HepG2 (cell line): Measurements from ENCODE around the gene EPX. TPM values are rescaled to one million over a fixed set of nuclear protein-coding genes. Genes with fewer than 3 reads are reported as not detected.

Experiments
- ATAC-seq: fragments of 200-7000 bp; cut with Tn5 transposase; 3 replicates; pipeline ENCODE4 v1.9.1; 2020; ENCODE audit warnings: mild to moderate bottlenecking, moderate library complexity
- BruUV-seq: library from RNA; stranded (reverse); fragments of 400-500 nt; replicated peaks from 2 replicates; lab custom pipeline; 2021; lab: Mats Ljungman, UMichigan
- CTCF ChIA-PET: fragments of 300-600 bp; formaldehyde crosslinking; extraction: SDS; loops from one replicate; lab custom pipeline; 2021; ENCODE audit warnings: low total read pairs, inconsistent platforms, low intra/inter-chr PET ratio; lab: Yijun Ruan, JAX
- POLR2A ChIA-PET: fragments of 350-600 bp; sonication (Branson Sonifier 250); formaldehyde crosslinking; loops from one replicate; lab custom pipeline; 2020; ENCODE audit warnings: antibody characterized with exemption, inconsistent platforms; lab: Yijun Ruan, JAX
- DNase-seq: peaks from one replicate; pipeline ENCODE4 v3.0.0-alpha.2; 2015; ENCODE audit warnings: low spot score
- FAIRE-seq: peaks from 3 replicates; lab custom pipeline; 2011; peaks lifted over from hg19 to GRCh38; lab: Jason Lieb, UNC
- H2AFZ ChIP-seq: one replicate; pipeline ENCODE4 v1.6.1; 2011; ENCODE audit warnings: low read length, inconsistent platforms
- H3K27ac ChIP-seq: fragments of 300-600 bp; 3 replicates; pipeline ENCODE4 v1.8.0; 2011; ENCODE audit warnings: mixed run types, mild to moderate bottlenecking, mixed read lengths, low read length, inconsistent platforms; ENCODE audit not compliant: insufficient read depth; ENCODE audit errors: extremely low read length
- H3K27me3 ChIP-seq, 2 experiments: fragments of 200-600 bp in 1 of 2; 2 replicates in 1 of 2; 3 replicates in 1 of 2; pipeline versions ENCODE4 v1.6.0 to v1.8.0; 2011; ENCODE audit warnings: low read length in 2 of 2, mild to moderate bottlenecking in 2 of 2, moderate library complexity in 2 of 2, inconsistent platforms in 1 of 2; ENCODE audit not compliant: insufficient read depth in 2 of 2, control insufficient read depth in 1 of 2
- H3K36me3 ChIP-seq, 2 experiments: fragments of 200-600 bp in 1 of 2; replicated peaks in 1 of 2; 2 replicates in 1 of 2; 3 replicates in 1 of 2; pipeline versions ENCODE4 v1.5.1 to v1.8.0; 2011; ENCODE audit warnings: low read length in 2 of 2, inconsistent platforms in 1 of 2; ENCODE audit not compliant: insufficient read depth in 2 of 2, control insufficient read depth in 1 of 2
- H3K4me1 ChIP-seq: 2 replicates; pipeline ENCODE4 v1.5.1; 2012; ENCODE audit warnings: low read length, inconsistent platforms; ENCODE audit not compliant: insufficient read depth
- H3K4me2 ChIP-seq: 2 replicates; pipeline ENCODE4 v1.6.0; 2011; ENCODE audit warnings: low read depth, low read length, inconsistent platforms
- H3K4me3 ChIP-seq, 3 experiments: fragments of 200-600 bp in 1 of 3; sonication (generic), shearing (Covaris generic) in 1 of 3; replicated peaks in 1 of 3; 2 replicates each; pipeline ENCODE4 v1.5.1; 2011 to 2016; ENCODE audit warnings: low read length in 3 of 3, inconsistent platforms in 2 of 3, low read depth in 2 of 3, mild to moderate bottlenecking in 2 of 3, control low read depth in 1 of 3, mixed read lengths in 1 of 3; ENCODE audit not compliant: insufficient read depth in 1 of 3
- H3K79me2 ChIP-seq: one replicate; pipeline ENCODE4 v1.6.1; 2011; ENCODE audit warnings: low read length, inconsistent platforms; ENCODE audit not compliant: insufficient read depth
- H3K9ac ChIP-seq: 2 replicates; pipeline ENCODE4 v1.6.0; 2011; ENCODE audit warnings: mild to moderate bottlenecking, low read depth, low read length, inconsistent platforms; ENCODE audit not compliant: insufficient read depth
- H3K9me3 ChIP-seq: 2 replicates; pipeline ENCODE4 v1.5.1; 2012; ENCODE audit warnings: mild to moderate bottlenecking, low read length
- H4K20me1 ChIP-seq: 2 replicates; pipeline ENCODE4 v1.6.0; 2011; ENCODE audit warnings: inconsistent platforms, mild to moderate bottlenecking, low read length, moderate library complexity; ENCODE audit not compliant: insufficient read depth
- KLF16 ChIP-seq, 2 experiments: sonication (generic) in 1 of 2; formaldehyde crosslinking in 1 of 2; IDR thresholded peaks; 2 replicates each; pipeline versions ENCODE4 v1.6.1 to v1.8.0; 2016 to 2023; ENCODE audit warnings: missing genetic modification reagents in 2 of 2, missing compliant biosample characterization in 1 of 2
- MEF2D ChIP-seq: sonication (generic); formaldehyde crosslinking; IDR thresholded peaks from 2 replicates; pipeline ENCODE4 v1.5.1; 2020; ENCODE audit warnings: mild to moderate bottlenecking, missing genetic modification reagents
- MIER2 ChIP-seq: IDR thresholded peaks from 2 replicates; pipeline ENCODE4 v1.6.1; 2016; ENCODE audit warnings: missing biosample characterization, missing genetic modification reagents
- MIER3 ChIP-seq: IDR thresholded peaks from 2 replicates; pipeline ENCODE4 v1.6.1; 2016; ENCODE audit warnings: missing compliant biosample characterization, borderline replicate concordance
- SKIL ChIP-seq: sonication (generic); formaldehyde crosslinking; IDR thresholded peaks from 2 replicates; pipeline ENCODE4 v1.8.0; 2022; ENCODE audit warnings: missing genetic modification reagents, mild to moderate bottlenecking, moderate library complexity, borderline replicate concordance
- SMC3 ChIP-seq: IDR thresholded peaks from 2 replicates; pipeline ENCODE4 v1.6.1; 2011; ENCODE audit warnings: low read length, improper control_type of control experiment
- TAF1 ChIP-seq: sonication (generic); formaldehyde crosslinking; IDR thresholded peaks from 2 replicates; pipeline ENCODE4 v1.4.0; 2020; ENCODE audit warnings: missing genetic modification reagents
- TARDBP ChIP-seq: sonication (generic); formaldehyde crosslinking; IDR thresholded peaks from 2 replicates; pipeline ENCODE4 v1.8.0; 2022; ENCODE audit warnings: mild to moderate bottlenecking, missing genetic modification reagents
- ZBTB21 ChIP-seq: sonication (generic); formaldehyde crosslinking; IDR thresholded peaks from 2 replicates; pipeline ENCODE4 v1.4.0; 2020; ENCODE audit warnings: missing genetic modification reagents
- ZEB1 ChIP-seq: IDR thresholded peaks from 2 replicates; pipeline ENCODE4 v1.6.1; 2012; ENCODE audit warnings: mild to moderate bottlenecking, low read depth, inconsistent platforms; ENCODE audit not compliant: insufficient replicate concordance
- ZNF530 ChIP-seq: sonication (generic); formaldehyde crosslinking; IDR thresholded peaks from 2 replicates; pipeline ENCODE4 v1.5.0; 2020; ENCODE audit warnings: low read depth, mild to moderate bottlenecking, missing genetic modification reagents
- ZNF543 ChIP-seq: sonication (generic); formaldehyde crosslinking; IDR thresholded peaks from 2 replicates; pipeline ENCODE4 v1.4.0; 2020; ENCODE audit warnings: mild to moderate bottlenecking, missing genetic modification reagents
- ZNF605 ChIP-seq: sonication (generic); formaldehyde crosslinking; IDR thresholded peaks from 2 replicates; pipeline ENCODE4 v1.8.0; 2022; ENCODE audit warnings: mild to moderate bottlenecking, missing genetic modification reagents
- WGBS: methylation state at CpG from one replicate; pipeline ENCODE4 v1.1.6; 2017; ENCODE audit warnings: low lambda C conversion rate; 5-methylcytosine and 5-hydroxymethylcytosine counted together
- in situ Hi-C: cut with HindIII; loops from 2 replicates; pipeline ENCODE4 v1.10.0; 2017; ENCODE audit warnings: low pct_unique_long_range_greater_than_20kb; ENCODE audit not compliant: extremely low pct_ligation_motif_present
- intact Hi-C: fragments of 100-400 bp; cut with micrococcal nuclease; formaldehyde crosslinking; loops from one replicate; pipeline ENCODE4 v1.10.0; 2022; ENCODE audit not compliant: unreplicated experiment
- polyA plus RNA-seq, 8 experiments: library from polyadenylated mRNA; depleted of rRNA in 3 of 8; stranded (reverse) in 7 of 8; unstranded in 1 of 8; fragments of >200 nt; fragmentation: Illumina TruSeq in 4 of 8; extraction: Trizol in 4 of 8; gene quantifications; 2 replicates each; pipeline versions ENCODE4 v1.2.1 to v1.2.3, GENCODE V29; 2011 to 2016; ENCODE audit warnings: low read depth in 4 of 8, missing spikeins in 1 of 8, mixed read lengths in 1 of 8; ENCODE audit not compliant: insufficient read depth in 1 of 8
- total RNA-seq, 5 experiments: library from RNA; depleted of rRNA; stranded (reverse); fragments of >200 nt; fragmentation: Illumina TruSeq; extraction: Trizol; gene quantifications; 2 replicates each; pipeline ENCODE4 v1.2.3, GENCODE V29; 2016; ENCODE audit warnings: low read depth in 1 of 5
- TF ChIP-seq, protein P1 (sequence below): sonication (generic); formaldehyde crosslinking; IDR thresholded peaks from 2 replicates; pipeline ENCODE4 v1.9.0; 2022; ENCODE audit warnings: missing genetic modification reagents, mild to moderate bottlenecking, borderline replicate concordance
- TF ChIP-seq, protein P2 (sequence below): sonication (generic); formaldehyde crosslinking; IDR thresholded peaks from 2 replicates; pipeline ENCODE4 v1.8.0; 2023; ENCODE audit warnings: mild to moderate bottlenecking, missing genetic modification reagents
- TF ChIP-seq, protein P3 (sequence below): sonication (generic); formaldehyde crosslinking; IDR thresholded peaks from 2 replicates; pipeline ENCODE4 v1.5.0; 2020; ENCODE audit warnings: mild to moderate bottlenecking, low read depth, missing genetic modification reagents, borderline replicate concordance
- TF ChIP-seq, protein P4 (sequence below): sonication (generic); formaldehyde crosslinking; IDR thresholded peaks from 2 replicates; pipeline ENCODE4 v1.4.0; 2020; ENCODE audit warnings: mild to moderate bottlenecking, missing genetic modification reagents

EPX gene
- total and polyA plus RNA-seq, 2 of the 13 experiments (the other 11 are each of a cell fraction or from before 2014, with no cell fraction given), result not detected

- TF ChIP-seq, protein P1, sequence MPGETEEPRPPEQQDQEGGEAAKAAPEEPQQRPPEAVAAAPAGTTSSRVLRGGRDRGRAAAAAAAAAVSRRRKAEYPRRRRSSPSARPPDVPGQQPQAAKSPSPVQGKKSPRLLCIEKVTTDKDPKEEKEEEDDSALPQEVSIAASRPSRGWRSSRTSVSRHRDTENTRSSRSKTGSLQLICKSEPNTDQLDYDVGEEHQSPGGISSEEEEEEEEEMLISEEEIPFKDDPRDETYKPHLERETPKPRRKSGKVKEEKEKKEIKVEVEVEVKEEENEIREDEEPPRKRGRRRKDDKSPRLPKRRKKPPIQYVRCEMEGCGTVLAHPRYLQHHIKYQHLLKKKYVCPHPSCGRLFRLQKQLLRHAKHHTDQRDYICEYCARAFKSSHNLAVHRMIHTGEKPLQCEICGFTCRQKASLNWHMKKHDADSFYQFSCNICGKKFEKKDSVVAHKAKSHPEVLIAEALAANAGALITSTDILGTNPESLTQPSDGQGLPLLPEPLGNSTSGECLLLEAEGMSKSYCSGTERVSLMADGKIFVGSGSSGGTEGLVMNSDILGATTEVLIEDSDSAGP (CRISPR knock-in tag), result peak; percentile 19; the same call in 1 of the 2 replicates
- TF ChIP-seq SMC3 (peak; percentile 39; the same call in 1 of the 2 replicates), ZNF605 (CRISPR knock-in tag) (peak; percentile 15; the same call in 1 of the 2 replicates), MIER2 (CRISPR knock-in tag) (0 out of 2 replicates have a peak, but pooled peaks have one; percentile 31), TARDBP (CRISPR knock-in tag) (0 out of 2 replicates have a peak, but pooled peaks have one; percentile 34)
Observed at GRCh38 chr17:58200024-58200633, 7.6 kb downstream of the EPX start (continued).

DNA sequence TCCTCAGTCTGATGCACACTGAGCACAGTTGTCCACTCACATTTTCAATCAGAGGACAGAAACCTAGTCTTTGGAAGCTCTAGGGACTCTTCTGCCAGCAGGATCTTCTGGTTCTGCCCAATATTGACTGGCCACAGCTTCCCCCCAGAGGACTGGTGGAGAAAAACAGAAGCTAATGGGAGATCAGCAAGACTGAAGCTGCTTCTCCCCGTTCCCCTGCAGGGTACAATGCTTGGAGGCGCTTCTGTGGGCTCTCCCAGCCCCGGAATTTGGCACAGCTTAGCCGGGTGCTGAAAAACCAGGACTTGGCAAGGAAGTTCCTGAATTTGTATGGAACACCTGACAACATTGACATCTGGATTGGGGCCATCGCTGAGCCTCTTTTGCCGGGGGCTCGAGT lies 10.3 kb downstream of the EPX start:
- in situ Hi-C loops, result no loop called here
- intact Hi-C loops, result no loop called here
- Histone ChIP-seq H3K9me3 (no peaks in the 10 kb centered on the region), H3K4me1 (peaks cover 10% of the 10 kb centered on the region; the same call in 1 of the 2 replicates), H3K4me2 (no peak overlapping the region), H3K27ac (no peak overlapping the region), H3K4me3 (no peak overlapping the region), H3K9ac (no peak overlapping the region), H4K20me1 (no peaks in the 10 kb centered on the region), H2AFZ (no peak overlapping the region), H3K27me3 (peaks cover 2 to 16% of the 10 kb centered on the region in 2 experiments; a peak in 3 of 5 replicates), H3K79me2 (no peaks in the 10 kb centered on the region), H3K36me3 (peaks cover 3 to 12% of the 10 kb centered on the region in 2 experiments; a peak in 3 of 5 replicates)
- ATAC-seq (no peak), FAIRE-seq (no peak), DNase-seq (no peak)
- 68% methylated on average over 7 of the region's 7 CpGs for WGBS
- ChIA-PET POLR2A (no interaction called here), CTCF (no interaction called here)
- no TSS peak for BruUV-seq
- TF ChIP-seq, protein P2, sequence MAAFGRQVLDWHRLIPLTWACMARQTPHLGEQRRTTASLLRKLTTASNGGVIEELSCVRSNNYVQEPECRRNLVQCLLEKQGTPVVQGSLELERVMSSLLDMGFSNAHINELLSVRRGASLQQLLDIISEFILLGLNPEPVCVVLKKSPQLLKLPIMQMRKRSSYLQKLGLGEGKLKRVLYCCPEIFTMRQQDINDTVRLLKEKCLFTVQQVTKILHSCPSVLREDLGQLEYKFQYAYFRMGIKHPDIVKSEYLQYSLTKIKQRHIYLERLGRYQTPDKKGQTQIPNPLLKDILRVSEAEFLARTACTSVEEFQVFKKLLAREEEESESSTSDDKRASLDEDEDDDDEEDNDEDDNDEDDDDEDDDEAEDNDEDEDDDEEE (CRISPR knock-in tag), result no peak
- TF ChIP-seq ZBTB21 (CRISPR knock-in tag) (no peak), SKIL (CRISPR knock-in tag) (no peak), TAF1 (CRISPR knock-in tag) (no peak), ZNF530 (CRISPR knock-in tag) (no peak), MIER3 (CRISPR knock-in tag) (no peak), MEF2D (no peak), KLF16 (CRISPR knock-in tag; IDR thresholded peaks at IDR 0.05) (no peak), ZNF543 (no peak), ZEB1 (no peak)
- TF ChIP-seq, protein P3, sequence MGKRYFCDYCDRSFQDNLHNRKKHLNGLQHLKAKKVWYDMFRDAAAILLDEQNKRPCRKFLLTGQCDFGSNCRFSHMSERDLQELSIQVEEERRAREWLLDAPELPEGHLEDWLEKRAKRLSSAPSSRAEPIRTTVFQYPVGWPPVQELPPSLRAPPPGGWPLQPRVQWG (CRISPR knock-in tag), result no peak
- TF ChIP-seq, protein P4, sequence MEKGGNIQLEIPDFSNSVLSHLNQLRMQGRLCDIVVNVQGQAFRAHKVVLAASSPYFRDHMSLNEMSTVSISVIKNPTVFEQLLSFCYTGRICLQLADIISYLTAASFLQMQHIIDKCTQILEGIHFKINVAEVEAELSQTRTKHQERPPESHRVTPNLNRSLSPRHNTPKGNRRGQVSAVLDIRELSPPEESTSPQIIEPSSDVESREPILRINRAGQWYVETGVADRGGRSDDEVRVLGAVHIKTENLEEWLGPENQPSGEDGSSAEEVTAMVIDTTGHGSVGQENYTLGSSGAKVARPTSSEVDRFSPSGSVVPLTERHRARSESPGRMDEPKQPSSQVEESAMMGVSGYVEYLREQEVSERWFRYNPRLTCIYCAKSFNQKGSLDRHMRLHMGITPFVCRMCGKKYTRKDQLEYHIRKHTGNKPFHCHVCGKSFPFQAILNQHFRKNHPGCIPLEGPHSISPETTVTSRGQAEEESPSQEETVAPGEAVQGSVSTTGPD (CRISPR knock-in tag), result no peak
